ENCODE measurements around the gene CPSF4L. TPM values are rescaled to one million over a fixed set of nuclear protein-coding genes. Genes with fewer than 3 reads are reported as not detected.

Gene CPSF4L
- total RNA-seq, 4 donors from 2014 or later: not detected

- Histone ChIP-seq H3K4me1 (peaks cover 72 to 85% of the 10 kb centered on the region in 2 donors), H3K4me3 (replicated peaks in 1 of 3) (no peak overlapping the region), H3K36me3 (no peaks in the 10 kb centered on the region), H3K27ac (peak overlapping the region; percentile 94 to 98 (median 94)), H3K27me3 (no peaks in the 10 kb centered on the region), H3K9me3 (no peaks in the 10 kb centered on the region)
- peak in 1 of 2 donors; percentile 40 for DNase-seq
- intact Hi-C loops (cut with DNase I): no loop called here
- 58 to 62% methylated on average over 11 of the region's 11 CpGs for WGBS, 2 donors
- TF ChIP-seq CTCF (IDR thresholded peaks at IDR 0.05) (peak in 1 of 6 experiments; percentile 3), POLR2A (IDR thresholded peaks at IDR 0.05) (no peak)
These were observed 31.4 kb upstream of the CPSF4L start for GRCh38 chr17:73293031-73293430.

DNA sequence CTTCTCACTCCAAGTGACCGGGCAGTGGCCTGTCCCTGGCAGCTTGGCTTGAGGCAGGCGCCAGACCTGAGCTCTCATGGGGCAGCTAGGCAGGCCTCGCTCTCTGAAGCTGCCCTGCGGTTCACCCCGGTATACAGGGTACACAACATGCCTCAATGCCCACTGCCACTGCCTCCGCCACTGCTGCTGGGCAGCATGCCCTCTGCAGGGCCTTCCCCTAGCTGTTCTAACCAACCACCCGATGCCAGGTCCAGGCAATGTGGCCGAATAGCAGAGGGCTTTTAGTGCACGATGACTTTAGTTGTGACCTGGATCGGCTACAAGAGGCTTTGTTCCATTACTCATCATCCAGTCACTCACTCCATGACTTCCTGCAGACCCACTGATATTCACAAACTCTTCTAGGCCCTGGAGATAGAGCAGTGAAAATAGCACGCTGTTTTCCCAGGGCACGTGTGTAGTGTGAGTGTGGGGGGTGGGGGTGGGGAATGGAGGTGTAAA, 30.4 kb upstream of the CPSF4L start:
- H3K27ac ChIP-seq: peak overlapping the region; percentile 94 to 98 (median 94)
- TF ChIP-seq CTCF (IDR thresholded peaks at IDR 0.05) (no peak), POLR2A (IDR thresholded peaks at IDR 0.05) (peak in 1 of 2 donors; percentile 75)
- H3K4me3 ChIP-seq (replicated peaks in 1 of 3): peak overlapping the region in 1 of 3 donors; percentile 13
- H3K9me3 ChIP-seq: no peaks in the 10 kb centered on the region
- intact Hi-C loops (cut with DNase I): no loop called here
- WGBS, 2 donors: 4 to 11% methylated on average over 7 of the region's 12 CpGs
- no peaks in the 10 kb centered on the region for H3K27me3 ChIP-seq
- peaks cover 73 to 85% of the 10 kb centered on the region in 2 donors for H3K4me1 ChIP-seq
- peak; percentile 99 for DNase-seq
- H3K36me3 ChIP-seq: no peaks in the 10 kb centered on the region

GRCh38 chr17:73291260-73291801, 29.7 kb upstream of the CPSF4L start:
- H3K4me1 ChIP-seq: peaks cover 76 to 93% of the 10 kb centered on the region in 2 donors
- peak overlapping the region; percentile 94 to 98 (median 94) for H3K27ac ChIP-seq
- peak overlapping the region in 1 of 3 donors; percentile 13 for H3K4me3 ChIP-seq (replicated peaks in 1 of 3)
- TF ChIP-seq POLR2A (IDR thresholded peaks at IDR 0.05) (no peak), CTCF (IDR thresholded peaks at IDR 0.05) (no peak)
- peak; percentile 56 to 66 for DNase-seq
- WGBS, 2 donors: 34 to 61% methylated on average over 6 to 7 of the region's 8 CpGs
- H3K27me3 ChIP-seq: no peaks in the 10 kb centered on the region
- intact Hi-C loops (cut with DNase I): no loop called here
- H3K9me3 ChIP-seq: no peaks in the 10 kb centered on the region
- H3K36me3 ChIP-seq: peaks cover 0 to under 1% of the 10 kb centered on the region in 2 donors

DNA sequence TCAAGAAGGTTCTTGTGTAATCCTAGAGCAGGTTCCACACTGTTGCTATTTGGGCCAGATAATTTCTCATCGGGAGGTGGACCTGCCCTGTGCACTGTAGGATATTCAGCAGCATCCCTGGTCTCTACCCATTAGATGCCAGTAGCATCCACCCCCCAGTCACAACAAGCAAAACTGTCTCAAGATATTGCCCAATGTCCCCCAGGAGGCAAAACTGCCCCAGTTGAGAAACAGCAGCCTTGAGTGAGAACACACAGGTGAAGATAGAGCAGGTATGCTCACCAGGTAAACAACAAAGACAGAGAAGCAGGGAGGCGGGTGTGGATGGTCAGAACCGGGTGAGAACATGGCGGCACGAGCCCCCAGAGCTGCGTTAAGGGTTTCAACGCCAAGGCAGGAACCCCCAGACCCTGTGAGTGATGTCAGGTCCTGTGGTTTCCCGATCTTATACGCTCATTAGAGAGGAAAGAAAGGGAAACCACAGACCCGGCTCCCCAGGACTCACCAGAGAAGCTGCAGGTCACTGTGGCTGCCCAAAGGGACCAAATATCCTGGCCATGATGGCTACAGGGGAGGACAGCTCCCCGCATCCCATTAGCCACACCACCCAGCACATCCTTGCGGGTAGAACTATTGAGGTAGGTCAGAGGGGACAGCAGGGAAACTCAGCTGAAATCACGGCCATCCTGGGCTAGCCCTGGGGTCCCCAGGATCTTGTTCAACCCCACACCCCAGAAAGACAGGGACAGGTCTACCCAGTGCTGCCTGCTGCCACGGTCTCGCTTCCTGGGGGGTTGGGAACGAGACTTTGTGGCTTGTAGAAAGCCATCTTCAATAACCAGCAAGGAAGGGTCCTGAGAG, 28.9 kb upstream of the CPSF4L start:
- Histone ChIP-seq H3K4me1 (peaks cover 73 to 99% of the 10 kb centered on the region in 2 donors), H3K27me3 (no peaks in the 10 kb centered on the region), H3K4me3 (replicated peaks in 1 of 3) (no peak overlapping the region), H3K36me3 (peaks cover 7% of the 10 kb centered on the region in 2 donors), H3K9me3 (no peaks in the 10 kb centered on the region), H3K27ac (peak overlapping the region; percentile 94 to 98 (median 94))
- no peak for DNase-seq
- no peak for TF ChIP-seq POLR2A (IDR thresholded peaks at IDR 0.05)
- TF ChIP-seq CTCF (IDR thresholded peaks at IDR 0.05): no peak
- intact Hi-C loops (cut with DNase I): no loop called here
- WGBS, 2 donors: 74 to 86% methylated on average over 14 to 16 of the region's 16 CpGs
